DND-41 (cell line): Measurements from ENCODE around the gene PIEZO1.

Experiments used
- EZH2 ChIP-seq: IDR thresholded peaks from 3 replicates; pipeline ENCODE4 v1.6.1; 2012; ENCODE audit warnings: borderline replicate concordance, low read depth, mild to moderate bottlenecking, moderate library complexity, low read length, inconsistent platforms; ENCODE audit not compliant: severe bottlenecking
- TF ChIP-seq, protein P1 (sequence below): IDR thresholded peaks from 2 replicates; pipeline ENCODE4 v1.5.1; 2012; ENCODE audit warnings: borderline replicate concordance, low read length, moderate library complexity, mild to moderate bottlenecking; ENCODE audit not compliant: poor library complexity, severe bottlenecking; ENCODE audit errors: extremely low read depth

DNA sequence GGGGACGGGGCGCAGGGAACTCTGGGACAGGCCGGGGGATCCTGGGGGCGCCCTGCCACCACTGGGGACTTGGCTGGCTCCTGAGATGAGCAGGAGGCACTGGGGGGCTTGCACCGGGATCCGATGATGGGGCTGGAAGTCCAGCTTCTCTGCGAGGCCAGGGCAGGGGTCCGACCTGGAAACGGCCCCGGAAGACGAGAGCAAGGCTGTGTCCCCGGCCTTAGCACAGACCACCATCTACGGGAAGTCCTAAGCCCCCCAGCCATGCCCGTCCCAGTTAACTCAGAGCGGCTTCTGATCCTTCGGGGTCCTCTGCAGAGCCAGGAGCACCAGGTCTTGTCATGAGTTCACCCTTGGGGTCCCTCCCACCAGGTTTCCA is 19.1 kb upstream of the PIEZO1 start:
- TF ChIP-seq, protein P1, sequence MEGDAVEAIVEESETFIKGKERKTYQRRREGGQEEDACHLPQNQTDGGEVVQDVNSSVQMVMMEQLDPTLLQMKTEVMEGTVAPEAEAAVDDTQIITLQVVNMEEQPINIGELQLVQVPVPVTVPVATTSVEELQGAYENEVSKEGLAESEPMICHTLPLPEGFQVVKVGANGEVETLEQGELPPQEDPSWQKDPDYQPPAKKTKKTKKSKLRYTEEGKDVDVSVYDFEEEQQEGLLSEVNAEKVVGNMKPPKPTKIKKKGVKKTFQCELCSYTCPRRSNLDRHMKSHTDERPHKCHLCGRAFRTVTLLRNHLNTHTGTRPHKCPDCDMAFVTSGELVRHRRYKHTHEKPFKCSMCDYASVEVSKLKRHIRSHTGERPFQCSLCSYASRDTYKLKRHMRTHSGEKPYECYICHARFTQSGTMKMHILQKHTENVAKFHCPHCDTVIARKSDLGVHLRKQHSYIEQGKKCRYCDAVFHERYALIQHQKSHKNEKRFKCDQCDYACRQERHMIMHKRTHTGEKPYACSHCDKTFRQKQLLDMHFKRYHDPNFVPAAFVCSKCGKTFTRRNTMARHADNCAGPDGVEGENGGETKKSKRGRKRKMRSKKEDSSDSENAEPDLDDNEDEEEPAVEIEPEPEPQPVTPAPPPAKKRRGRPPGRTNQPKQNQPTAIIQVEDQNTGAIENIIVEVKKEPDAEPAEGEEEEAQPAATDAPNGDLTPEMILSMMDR, result no peak
- no peak for TF ChIP-seq EZH2
